Measurements from ENCODE around the gene THUMPD3. TPM values are rescaled to one million over a fixed set of nuclear protein-coding genes. Genes with fewer than 3 reads are reported as not detected.
A peak's percentile ranks its signal among the peaks of the same experiment; 100 is the strongest.

The THUMPD3 gene
- polyA plus RNA-seq, 1 experiment, result 49.8 TPM

DNA sequence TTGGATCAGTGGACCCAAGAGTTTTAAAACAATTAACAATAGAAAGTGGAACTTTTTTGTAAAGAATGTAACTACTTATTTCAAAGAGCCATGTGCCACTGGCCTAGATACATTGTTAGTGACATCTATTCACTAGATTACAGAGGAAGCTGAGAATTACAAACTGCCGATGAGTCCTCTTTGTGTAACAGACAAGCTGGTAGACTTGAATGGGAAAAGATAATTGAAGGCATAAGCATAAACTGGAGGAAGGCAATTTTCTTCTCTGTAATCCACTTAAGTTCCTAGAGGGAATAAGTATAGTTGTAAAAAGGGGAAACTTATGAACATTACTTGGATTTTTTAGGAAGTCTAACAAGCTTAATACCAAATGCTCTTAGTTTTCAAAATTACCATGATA, 15.1 kb downstream of the THUMPD3 start:
- TF ChIP-seq, protein P1, sequence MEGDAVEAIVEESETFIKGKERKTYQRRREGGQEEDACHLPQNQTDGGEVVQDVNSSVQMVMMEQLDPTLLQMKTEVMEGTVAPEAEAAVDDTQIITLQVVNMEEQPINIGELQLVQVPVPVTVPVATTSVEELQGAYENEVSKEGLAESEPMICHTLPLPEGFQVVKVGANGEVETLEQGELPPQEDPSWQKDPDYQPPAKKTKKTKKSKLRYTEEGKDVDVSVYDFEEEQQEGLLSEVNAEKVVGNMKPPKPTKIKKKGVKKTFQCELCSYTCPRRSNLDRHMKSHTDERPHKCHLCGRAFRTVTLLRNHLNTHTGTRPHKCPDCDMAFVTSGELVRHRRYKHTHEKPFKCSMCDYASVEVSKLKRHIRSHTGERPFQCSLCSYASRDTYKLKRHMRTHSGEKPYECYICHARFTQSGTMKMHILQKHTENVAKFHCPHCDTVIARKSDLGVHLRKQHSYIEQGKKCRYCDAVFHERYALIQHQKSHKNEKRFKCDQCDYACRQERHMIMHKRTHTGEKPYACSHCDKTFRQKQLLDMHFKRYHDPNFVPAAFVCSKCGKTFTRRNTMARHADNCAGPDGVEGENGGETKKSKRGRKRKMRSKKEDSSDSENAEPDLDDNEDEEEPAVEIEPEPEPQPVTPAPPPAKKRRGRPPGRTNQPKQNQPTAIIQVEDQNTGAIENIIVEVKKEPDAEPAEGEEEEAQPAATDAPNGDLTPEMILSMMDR (IDR thresholded peaks at IDR 0.05; ENCODE audit: low read depth, low read length), result no peak
- POLR2A ChIA-PET, result no interaction called here
- CTCF ChIA-PET, result interaction anchor here (1.9 kb wide), 1 partner anchor 24 kb away, joined by 9 read pairs; no protein-coding TSS in a partner anchor
- no peak overlapping the region for H3K27ac ChIP-seq (ENCODE audit: low read depth, low read length)
- no peaks in the 10 kb centered on the region for H3K27me3 ChIP-seq (ENCODE audit: control insufficient read depth, insufficient read depth, low read length)
- H3K4me3 ChIP-seq (ENCODE audit: low read depth, low read length), result no peak overlapping the region
- H3K9me3 ChIP-seq (ENCODE audit: control insufficient read depth, insufficient read depth, low read length), result no peaks in the 10 kb centered on the region
- no peak for DNase-seq (ENCODE audit: low read depth, low spot score)

DNA sequence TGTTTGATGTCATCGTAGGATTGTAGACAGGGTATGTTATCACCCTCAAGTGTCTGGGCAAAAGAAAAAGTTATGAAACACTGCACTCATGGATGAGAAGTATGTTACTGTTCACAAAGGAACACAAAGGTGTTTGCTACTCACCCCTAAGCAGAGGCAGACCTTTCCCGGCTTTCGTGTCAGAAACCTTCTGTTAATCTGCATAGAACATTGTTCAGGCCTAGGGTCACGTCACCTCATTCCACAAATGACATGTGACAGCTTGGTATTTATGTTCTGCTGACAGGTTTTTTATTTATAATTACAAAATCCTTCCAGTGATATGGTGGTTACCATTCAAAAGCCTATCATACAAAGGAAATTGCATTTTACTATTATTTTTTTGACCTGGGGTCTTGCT, 16.5 kb downstream of the THUMPD3 start:
- Histone ChIP-seq H3K27ac (ENCODE audit: low read depth, low read length) (no peak overlapping the region), H3K27me3 (ENCODE audit: control insufficient read depth, insufficient read depth, low read length) (no peaks in the 10 kb centered on the region), H3K9me3 (ENCODE audit: control insufficient read depth, insufficient read depth, low read length) (no peaks in the 10 kb centered on the region), H3K4me3 (ENCODE audit: low read depth, low read length) (no peak overlapping the region)
- ChIA-PET POLR2A (no interaction called here), CTCF (no interaction called here)
- TF ChIP-seq, protein P1 (IDR thresholded peaks at IDR 0.05; ENCODE audit: low read depth, low read length), result no peak
- no peak for DNase-seq (ENCODE audit: low read depth, low spot score)

DNA sequence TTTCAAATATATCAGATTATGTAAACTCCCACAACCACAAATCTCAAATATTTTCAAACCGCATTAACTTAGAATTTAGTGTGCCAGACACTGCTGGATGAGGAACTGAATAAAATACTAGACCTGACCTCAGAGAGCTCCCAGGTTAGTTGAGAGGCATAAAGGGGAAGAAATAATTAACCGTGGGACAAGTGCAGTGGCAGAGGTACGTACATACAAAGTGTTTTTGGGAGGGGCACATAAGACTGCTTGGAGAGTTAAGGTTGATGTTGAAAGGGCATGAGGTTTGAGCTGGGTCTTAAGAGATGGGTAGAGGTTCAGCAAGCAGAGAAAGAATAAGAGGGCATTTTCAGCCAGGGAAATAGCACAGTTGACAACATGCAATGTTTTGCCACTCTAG, 17.2 kb downstream of the THUMPD3 start:
- CTCF ChIA-PET, result no interaction called here

DNA sequence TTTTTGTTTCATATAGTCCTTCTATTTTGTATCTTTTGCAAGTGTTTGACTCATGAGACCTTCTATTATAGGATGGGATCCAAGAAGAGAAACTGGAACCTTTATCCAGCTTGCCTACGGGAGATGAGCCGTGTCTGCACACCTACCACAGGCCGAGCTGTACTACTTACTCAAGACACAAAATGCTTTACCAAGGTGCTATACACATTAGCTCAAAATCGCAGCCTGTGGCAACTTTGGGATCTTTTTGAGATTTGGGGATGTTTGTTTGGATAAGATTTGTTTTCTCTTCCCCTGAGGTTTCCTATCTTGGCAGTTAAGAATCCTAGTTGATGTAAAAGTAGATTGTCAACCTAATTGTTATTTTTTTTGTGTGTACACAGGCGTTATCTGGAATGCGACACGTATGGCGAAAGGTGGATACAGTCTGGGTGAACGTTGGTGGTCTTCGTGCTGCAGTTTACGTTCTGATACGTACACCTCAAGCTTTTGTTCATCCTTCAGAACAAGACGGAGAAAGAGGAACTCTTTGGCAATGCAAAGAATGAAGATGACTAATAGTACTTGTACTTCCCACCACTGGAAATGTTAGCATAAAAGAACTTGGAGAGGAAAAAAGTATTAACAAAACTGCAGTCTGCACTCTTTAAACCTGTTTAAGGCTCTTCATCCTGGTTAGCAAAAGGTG, 21.4 kb downstream of the THUMPD3 start:
- TF ChIP-seq, protein P1 (IDR thresholded peaks at IDR 0.05; ENCODE audit: low read depth, low read length), result no peak
- ChIA-PET CTCF (interaction anchor here (0.8 to 1.7 kb wide), 3 partner anchors 31 to 39 kb away, joined by 3 to 7 read pairs (median 3); no protein-coding TSS in a partner anchor), POLR2A (interaction anchor here (0.7 to 1.8 kb wide), 5 partner anchors 10 to 347 kb away, joined by 3 to 19 read pairs (median 3); partner anchors contain the start of genes BRPF1 and SETD5)
- H3K4me3 ChIP-seq (ENCODE audit: low read depth, low read length), result no peak overlapping the region
- no peaks in the 10 kb centered on the region for H3K9me3 ChIP-seq (ENCODE audit: control insufficient read depth, insufficient read depth, low read length)
- no peaks in the 10 kb centered on the region for H3K27me3 ChIP-seq (ENCODE audit: control insufficient read depth, insufficient read depth, low read length)
- no peak for DNase-seq (ENCODE audit: low read depth, low spot score)
- peak overlapping the region; percentile 41 for H3K27ac ChIP-seq (ENCODE audit: low read depth, low read length)

More for the DNA sequence above, 17.2 kb downstream of the THUMPD3 start:
- H3K27me3 ChIP-seq (ENCODE audit: control insufficient read depth, insufficient read depth, low read length), result no peaks in the 10 kb centered on the region
- no peak overlapping the region for H3K4me3 ChIP-seq (ENCODE audit: low read depth, low read length)
- POLR2A ChIA-PET, result no interaction called here
- no peak for DNase-seq (ENCODE audit: low read depth, low spot score)
- H3K27ac ChIP-seq (ENCODE audit: low read depth, low read length), result no peak overlapping the region
- no peaks in the 10 kb centered on the region for H3K9me3 ChIP-seq (ENCODE audit: control insufficient read depth, insufficient read depth, low read length)
- TF ChIP-seq, protein P1 (IDR thresholded peaks at IDR 0.05; ENCODE audit: low read depth, low read length), result no peak
